Pons (tissue), 1 donor: ENCODE results near the gene RFX1.
A peak's percentile ranks its signal among the peaks of the same experiment; 100 is the strongest.
"Not testable (repeated sequence)": the region's sequence is repeated elsewhere in the genome, so short reads cannot be mapped to it uniquely, and the experiment has no call there.

Source experiments
- DNase-seq: peaks from one replicate; pipeline ENCODE4 v3.0.0-alpha.2; 2016; ENCODE audit warnings: low spot score

RFX1 gene

GRCh38 chr19:14006085-14006765 is at the start of gene RFX1:
Gene RFX1, minus strand, starts transcription at chr19:14006320. Its CDS starts 12,477 bp downstream, at chr19:13993843.
- peak; percentile 100 for DNase-seq

GRCh38 chr19:14055396-14055795 is 49.3 kb upstream of the RFX1 start:
- no peak for DNase-seq

GRCh38 chr19:14054721-14055120 is 48.6 kb upstream of the RFX1 start:
- DNase-seq: no peak

GRCh38 chr19:14054099-14054498 is 48.0 kb upstream of the RFX1 start:
- DNase-seq: no peak

- no peak for DNase-seq
Observed at GRCh38 chr19:14053500-14053899, 47.4 kb upstream of the RFX1 start.

GRCh38 chr19:14053032-14053431 is 46.9 kb upstream of the RFX1 start:
- DNase-seq: no peak

- no peak for DNase-seq
Observed at GRCh38 chr19:14052470-14052869, 46.4 kb upstream of the RFX1 start.

- DNase-seq: no peak
Observed at GRCh38 chr19:14051980-14052379, 45.9 kb upstream of the RFX1 start.

GRCh38 chr19:14050961-14051360 is 44.8 kb upstream of the RFX1 start:
- not testable (repeated sequence) for DNase-seq

GRCh38 chr19:14050512-14050911 is 44.4 kb upstream of the RFX1 start:
- no peak for DNase-seq

- DNase-seq: no peak
Observed at GRCh38 chr19:14048443-14049153, 42.5 kb upstream of the RFX1 start.

GRCh38 chr19:14047866-14048265 is 41.7 kb upstream of the RFX1 start:
- DNase-seq: not testable (repeated sequence)

- peak; percentile 52 for DNase-seq
Observed at GRCh38 chr19:14042659-14043608, 36.8 kb upstream of the RFX1 start.

GRCh38 chr19:14039181-14039580 is 33.1 kb upstream of the RFX1 start:
- no peak for DNase-seq

GRCh38 chr19:14035706-14036105 is 29.6 kb upstream of the RFX1 start:
- DNase-seq: no peak

- DNase-seq: not testable (repeated sequence)
Observed at GRCh38 chr19:14035159-14035558, 29.0 kb upstream of the RFX1 start.

- DNase-seq: no peak
Observed at GRCh38 chr19:14033946-14034345, 27.8 kb upstream of the RFX1 start.

- peak; percentile 8 for DNase-seq
Observed at GRCh38 chr19:14031719-14032480, 25.8 kb upstream of the RFX1 start, which contains the start of gene IL27RA. Gene IL27RA, plus strand, starts transcription at chr19:14031762. Its CDS starts 111 bp downstream, at chr19:14031873.

GRCh38 chr19:14030997-14031718 is 25.0 kb upstream of the RFX1 start:
- no peak for DNase-seq

- DNase-seq: no peak
Observed at GRCh38 chr19:14028901-14029300, 22.8 kb upstream of the RFX1 start.
